Breast epithelium (tissue), 4 donors: ENCODE data around the gene CMKLR1. TPM values are rescaled to one million over a fixed set of nuclear protein-coding genes. Genes with fewer than 3 reads are reported as not detected.

Experiments used
- DNase-seq, 2 donors: peaks; one replicate each; pipeline ENCODE4 v3.0.0-alpha.2; 2019; ENCODE audit warnings: low spot score in 2 of 2
- H3K27ac ChIP-seq, 2 donors: fragments of 200-600 bp; sonication (generic) in 1 of 2; one replicate each; pipeline ENCODE4 v1.5.1; 2016 to 2019; ENCODE audit warnings: mild to moderate bottlenecking in 1 of 2
- H3K27me3 ChIP-seq, 2 donors: fragments of 200-600 bp; sonication (generic) in 1 of 2; one replicate each; pipeline versions ENCODE4 v1.5.1 to v1.6.0; 2017 to 2019; ENCODE audit warnings: control low read depth in 1 of 2, mild to moderate bottlenecking in 1 of 2
- H3K36me3 ChIP-seq: fragments of 200-600 bp; one replicate; pipeline ENCODE4 v1.5.1; 2019
- H3K4me1 ChIP-seq, 2 donors: fragments of 200-600 bp; sonication (generic); one replicate each; pipeline ENCODE4 v1.5.1; 2016 to 2019; ENCODE audit warnings: control low read depth in 1 of 2
- H3K4me3 ChIP-seq, 3 donors: fragments of 200-600 bp; sonication (generic); 1 replicate in 2 of 3; 2 replicates in 1 of 3; pipeline ENCODE4 v1.5.1; 2016 to 2019; ENCODE audit warnings: mild to moderate bottlenecking in 3 of 3, moderate library complexity in 2 of 3
- H3K9me3 ChIP-seq, 2 donors: fragments of 200-600 bp; sonication (generic) in 1 of 2; one replicate each; pipeline ENCODE4 v1.5.1; 2016 to 2019; ENCODE audit warnings: control low read depth in 1 of 2
- POLR2A ChIP-seq: fragments of 450-650 bp; IDR thresholded peaks from one replicate; pipeline ENCODE4 v1.6.1; 2016; ENCODE audit warnings: antibody characterized with exemption, mild to moderate bottlenecking, moderate library complexity
- POLR2AphosphoS5 ChIP-seq, 3 donors: sonication (generic); formaldehyde crosslinking; IDR thresholded peaks; one replicate each; pipeline ENCODE4 v1.6.1; 2017; ENCODE audit warnings: antibody characterized with exemption in 3 of 3
- intact Hi-C: fragments of 100-400 bp; cut with DNase I; formaldehyde crosslinking; loops from one replicate; pipeline ENCODE4 v1.15.1; 2023; ENCODE audit warnings: low total_unique reads
- total RNA-seq, 3 donors: library from RNA; depleted of rRNA; stranded (reverse); fragments of >200 nt; gene quantifications; one replicate each; pipeline ENCODE4 v1.1.0, GENCODE V29; 2016
- TF ChIP-seq, protein P1 (sequence below), 3 donors: fragments of 450-650 bp; IDR thresholded peaks; one replicate each; pipeline ENCODE4 v1.5.1; 2016 to 2017; ENCODE audit warnings: antibody characterized with exemption in 3 of 3, mild to moderate bottlenecking in 3 of 3, moderate library complexity in 3 of 3

Gene CMKLR1
- total RNA-seq, 3 donors from 2014 or later = 4.9 to 30.2 (median 9.1) TPM

DNA sequence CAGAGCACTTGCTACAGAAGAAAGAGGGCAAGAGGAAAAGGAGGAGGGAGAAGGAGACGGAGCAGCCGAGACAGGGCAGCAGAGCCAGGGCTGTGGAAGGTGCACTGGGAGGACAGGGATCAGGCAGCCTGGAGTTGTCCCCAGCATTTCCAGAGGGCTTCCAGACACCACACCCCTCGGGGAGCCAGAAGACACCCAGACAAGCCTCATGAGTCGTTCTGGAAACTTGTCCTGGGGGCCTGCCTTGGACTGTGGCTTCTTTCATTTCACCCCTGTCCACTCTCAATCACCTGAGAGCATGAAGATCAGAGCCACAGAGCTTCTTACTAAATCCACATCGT lies 14.1 kb downstream of the CMKLR1 start:
- DNase-seq = no peak
- Histone ChIP-seq H3K9me3 (no peaks in the 10 kb centered on the region), H3K4me3 (no peak overlapping the region), H3K4me1 (no peaks in the 10 kb centered on the region), H3K36me3 (no peaks in the 10 kb centered on the region), H3K27ac (no peak overlapping the region), H3K27me3 (no peaks in the 10 kb centered on the region)
- intact Hi-C loops = no loop called here
- no peak for TF ChIP-seq POLR2A
- TF ChIP-seq, protein P1, sequence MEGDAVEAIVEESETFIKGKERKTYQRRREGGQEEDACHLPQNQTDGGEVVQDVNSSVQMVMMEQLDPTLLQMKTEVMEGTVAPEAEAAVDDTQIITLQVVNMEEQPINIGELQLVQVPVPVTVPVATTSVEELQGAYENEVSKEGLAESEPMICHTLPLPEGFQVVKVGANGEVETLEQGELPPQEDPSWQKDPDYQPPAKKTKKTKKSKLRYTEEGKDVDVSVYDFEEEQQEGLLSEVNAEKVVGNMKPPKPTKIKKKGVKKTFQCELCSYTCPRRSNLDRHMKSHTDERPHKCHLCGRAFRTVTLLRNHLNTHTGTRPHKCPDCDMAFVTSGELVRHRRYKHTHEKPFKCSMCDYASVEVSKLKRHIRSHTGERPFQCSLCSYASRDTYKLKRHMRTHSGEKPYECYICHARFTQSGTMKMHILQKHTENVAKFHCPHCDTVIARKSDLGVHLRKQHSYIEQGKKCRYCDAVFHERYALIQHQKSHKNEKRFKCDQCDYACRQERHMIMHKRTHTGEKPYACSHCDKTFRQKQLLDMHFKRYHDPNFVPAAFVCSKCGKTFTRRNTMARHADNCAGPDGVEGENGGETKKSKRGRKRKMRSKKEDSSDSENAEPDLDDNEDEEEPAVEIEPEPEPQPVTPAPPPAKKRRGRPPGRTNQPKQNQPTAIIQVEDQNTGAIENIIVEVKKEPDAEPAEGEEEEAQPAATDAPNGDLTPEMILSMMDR (IDR thresholded peaks at IDR 0.05) = no peak
- TF ChIP-seq POLR2AphosphoS5 (IDR thresholded peaks at IDR 0.05) = no peak

DNA sequence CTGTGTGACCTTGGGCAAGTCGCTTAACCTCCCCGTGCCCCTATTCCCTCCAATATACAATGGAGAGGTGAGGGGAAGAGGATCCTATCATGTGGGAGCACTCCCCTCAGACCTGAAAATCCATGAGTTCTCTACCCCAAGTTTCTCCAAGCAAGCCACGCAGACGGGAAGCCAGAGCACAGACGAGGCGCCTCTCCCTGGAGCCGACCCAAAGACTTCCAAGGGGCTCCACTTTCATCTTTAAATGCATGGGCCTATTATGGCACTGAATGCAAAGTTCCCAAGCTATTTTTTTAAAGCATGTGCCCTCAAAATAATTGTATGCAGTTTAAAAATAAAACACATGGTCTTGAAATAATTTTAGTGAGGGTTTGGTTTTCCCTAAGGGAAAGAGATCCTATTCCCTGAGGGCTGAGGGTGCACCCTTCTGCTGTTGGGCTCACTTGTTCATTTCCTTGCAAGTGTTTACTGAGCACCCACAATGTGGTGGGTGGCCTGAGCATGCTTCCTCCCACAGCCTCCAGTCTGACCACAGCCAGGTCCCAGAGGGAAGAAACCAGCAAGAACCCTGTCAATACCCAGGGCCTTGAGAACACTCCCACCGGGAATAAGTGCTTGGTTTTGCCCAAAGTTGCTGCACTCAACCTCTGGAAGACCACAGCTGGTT lies 14.6 kb downstream of the CMKLR1 start:
- intact Hi-C loops = no loop called here
- TF ChIP-seq, protein P1 (IDR thresholded peaks at IDR 0.05) = no peak
- TF ChIP-seq POLR2AphosphoS5 (IDR thresholded peaks at IDR 0.05) (no peak), POLR2A (no peak)

DNA sequence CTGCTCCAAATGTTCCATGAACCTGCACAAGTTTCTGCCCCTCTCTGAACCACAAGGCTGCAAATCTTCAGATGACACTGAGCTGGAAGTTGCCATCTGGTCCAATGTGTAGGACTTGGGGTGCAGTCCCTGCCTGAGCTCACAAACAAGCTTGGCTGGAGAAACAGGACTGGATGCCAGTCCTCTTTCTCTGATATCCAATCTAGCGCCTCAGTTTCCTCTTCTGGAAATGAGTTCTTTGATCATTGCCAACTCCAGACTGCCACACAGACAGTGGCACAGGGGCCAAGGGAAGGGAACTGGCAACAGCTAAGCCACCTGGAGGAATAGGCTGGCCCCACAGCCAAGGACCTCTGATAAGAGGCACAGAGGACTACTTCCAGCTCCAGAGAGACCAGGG lies 15.5 kb downstream of the CMKLR1 start:
- H3K27me3 ChIP-seq = no peaks in the 10 kb centered on the region
- TF ChIP-seq, protein P1 (IDR thresholded peaks at IDR 0.05) = no peak
- TF ChIP-seq POLR2AphosphoS5 (IDR thresholded peaks at IDR 0.05) (no peak), POLR2A (no peak)
- intact Hi-C loops = no loop called here
- H3K4me1 ChIP-seq = no peaks in the 10 kb centered on the region
- no peak overlapping the region for H3K4me3 ChIP-seq
- no peak for DNase-seq
- no peaks in the 10 kb centered on the region for H3K9me3 ChIP-seq
- H3K27ac ChIP-seq = no peak overlapping the region
- H3K36me3 ChIP-seq = no peaks in the 10 kb centered on the region

More for the DNA sequence above, 14.6 kb downstream of the CMKLR1 start:
- no peaks in the 10 kb centered on the region for H3K4me1 ChIP-seq
- no peak overlapping the region for H3K4me3 ChIP-seq
- H3K27ac ChIP-seq = no peak overlapping the region
- H3K9me3 ChIP-seq = no peaks in the 10 kb centered on the region
- no peaks in the 10 kb centered on the region for H3K27me3 ChIP-seq
- H3K36me3 ChIP-seq = no peaks in the 10 kb centered on the region
- DNase-seq = no peak

DNA sequence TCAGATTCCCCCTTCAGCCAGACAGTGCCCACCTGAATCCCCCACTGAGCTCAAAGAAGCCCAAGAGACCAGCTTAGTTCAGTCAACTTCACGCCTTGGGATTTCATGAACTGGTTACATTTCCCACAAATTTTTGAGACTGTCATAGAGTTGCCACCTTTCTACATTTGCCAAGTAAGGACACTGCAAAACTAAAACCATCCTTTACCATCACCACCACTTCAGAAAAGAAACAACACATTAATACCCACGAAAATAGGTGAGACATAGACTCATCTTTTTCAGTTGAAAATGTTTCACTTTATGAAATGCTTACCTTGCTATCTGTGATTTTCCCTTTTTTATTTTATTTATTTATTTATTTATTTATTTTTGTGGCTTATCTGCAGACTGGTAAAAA lies 16.1 kb downstream of the CMKLR1 start:
- H3K4me3 ChIP-seq = no peak overlapping the region
- H3K4me1 ChIP-seq = no peaks in the 10 kb centered on the region
- no peaks in the 10 kb centered on the region for H3K9me3 ChIP-seq
- H3K27ac ChIP-seq = no peak overlapping the region
- intact Hi-C loops = no loop called here
- DNase-seq = no peak
- no peaks in the 10 kb centered on the region for H3K36me3 ChIP-seq
- TF ChIP-seq POLR2AphosphoS5 (IDR thresholded peaks at IDR 0.05) (no peak), POLR2A (no peak)
- TF ChIP-seq, protein P1 (IDR thresholded peaks at IDR 0.05) = no peak
- no peaks in the 10 kb centered on the region for H3K27me3 ChIP-seq

DNA sequence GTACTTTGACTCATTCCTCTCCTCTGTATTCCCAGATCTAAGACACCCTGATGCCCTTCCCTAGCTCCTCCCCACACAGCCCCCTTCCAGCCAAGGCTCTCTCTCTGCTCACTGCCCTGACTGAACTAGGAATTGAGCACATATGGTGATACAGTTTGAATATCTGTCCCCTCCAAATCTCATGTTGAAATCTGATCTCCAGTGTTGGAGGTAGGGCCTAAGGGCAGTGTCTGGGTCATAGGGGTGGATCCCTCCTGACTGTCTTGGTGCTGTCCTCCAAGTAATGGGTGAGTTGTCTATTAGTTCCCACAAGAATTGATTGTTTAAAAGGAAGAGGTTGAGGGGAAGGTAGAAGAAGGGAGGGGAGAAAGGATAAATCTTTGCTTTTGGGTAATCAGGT lies 17.4 kb downstream of the CMKLR1 start:
- intact Hi-C loops = no loop called here
- DNase-seq = no peak
- TF ChIP-seq POLR2A (no peak), POLR2AphosphoS5 (IDR thresholded peaks at IDR 0.05) (no peak)
- TF ChIP-seq, protein P1 (IDR thresholded peaks at IDR 0.05) = no peak
- Histone ChIP-seq H3K4me1 (no peaks in the 10 kb centered on the region), H3K36me3 (no peaks in the 10 kb centered on the region), H3K27me3 (no peaks in the 10 kb centered on the region), H3K4me3 (no peak overlapping the region), H3K9me3 (no peaks in the 10 kb centered on the region), H3K27ac (no peak overlapping the region)
